ENCODE results near the gene NELFB.

- TF ChIP-seq CTCF (IDR thresholded peaks at IDR 0.05; ENCODE audit: poor library complexity, severe bottlenecking) (no peak), POLR2AphosphoS5 (IDR thresholded peaks at IDR 0.05) (no peak)
- TF ChIP-seq, protein P1, sequence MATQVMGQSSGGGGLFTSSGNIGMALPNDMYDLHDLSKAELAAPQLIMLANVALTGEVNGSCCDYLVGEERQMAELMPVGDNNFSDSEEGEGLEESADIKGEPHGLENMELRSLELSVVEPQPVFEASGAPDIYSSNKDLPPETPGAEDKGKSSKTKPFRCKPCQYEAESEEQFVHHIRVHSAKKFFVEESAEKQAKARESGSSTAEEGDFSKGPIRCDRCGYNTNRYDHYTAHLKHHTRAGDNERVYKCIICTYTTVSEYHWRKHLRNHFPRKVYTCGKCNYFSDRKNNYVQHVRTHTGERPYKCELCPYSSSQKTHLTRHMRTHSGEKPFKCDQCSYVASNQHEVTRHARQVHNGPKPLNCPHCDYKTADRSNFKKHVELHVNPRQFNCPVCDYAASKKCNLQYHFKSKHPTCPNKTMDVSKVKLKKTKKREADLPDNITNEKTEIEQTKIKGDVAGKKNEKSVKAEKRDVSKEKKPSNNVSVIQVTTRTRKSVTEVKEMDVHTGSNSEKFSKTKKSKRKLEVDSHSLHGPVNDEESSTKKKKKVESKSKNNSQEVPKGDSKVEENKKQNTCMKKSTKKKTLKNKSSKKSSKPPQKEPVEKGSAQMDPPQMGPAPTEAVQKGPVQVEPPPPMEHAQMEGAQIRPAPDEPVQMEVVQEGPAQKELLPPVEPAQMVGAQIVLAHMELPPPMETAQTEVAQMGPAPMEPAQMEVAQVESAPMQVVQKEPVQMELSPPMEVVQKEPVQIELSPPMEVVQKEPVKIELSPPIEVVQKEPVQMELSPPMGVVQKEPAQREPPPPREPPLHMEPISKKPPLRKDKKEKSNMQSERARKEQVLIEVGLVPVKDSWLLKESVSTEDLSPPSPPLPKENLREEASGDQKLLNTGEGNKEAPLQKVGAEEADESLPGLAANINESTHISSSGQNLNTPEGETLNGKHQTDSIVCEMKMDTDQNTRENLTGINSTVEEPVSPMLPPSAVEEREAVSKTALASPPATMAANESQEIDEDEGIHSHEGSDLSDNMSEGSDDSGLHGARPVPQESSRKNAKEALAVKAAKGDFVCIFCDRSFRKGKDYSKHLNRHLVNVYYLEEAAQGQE (IDR thresholded peaks at IDR 0.05; ENCODE audit: borderline replicate concordance): no peak
These were observed 36.3 kb upstream of the NELFB start for GRCh38 chr9:137218754-137219271.
